ENCODE results near the gene USP43.

Gene USP43

GRCh38 chr17:9693755-9694154 lies 48.4 kb downstream of the USP43 start:
- TF ChIP-seq, protein P1, sequence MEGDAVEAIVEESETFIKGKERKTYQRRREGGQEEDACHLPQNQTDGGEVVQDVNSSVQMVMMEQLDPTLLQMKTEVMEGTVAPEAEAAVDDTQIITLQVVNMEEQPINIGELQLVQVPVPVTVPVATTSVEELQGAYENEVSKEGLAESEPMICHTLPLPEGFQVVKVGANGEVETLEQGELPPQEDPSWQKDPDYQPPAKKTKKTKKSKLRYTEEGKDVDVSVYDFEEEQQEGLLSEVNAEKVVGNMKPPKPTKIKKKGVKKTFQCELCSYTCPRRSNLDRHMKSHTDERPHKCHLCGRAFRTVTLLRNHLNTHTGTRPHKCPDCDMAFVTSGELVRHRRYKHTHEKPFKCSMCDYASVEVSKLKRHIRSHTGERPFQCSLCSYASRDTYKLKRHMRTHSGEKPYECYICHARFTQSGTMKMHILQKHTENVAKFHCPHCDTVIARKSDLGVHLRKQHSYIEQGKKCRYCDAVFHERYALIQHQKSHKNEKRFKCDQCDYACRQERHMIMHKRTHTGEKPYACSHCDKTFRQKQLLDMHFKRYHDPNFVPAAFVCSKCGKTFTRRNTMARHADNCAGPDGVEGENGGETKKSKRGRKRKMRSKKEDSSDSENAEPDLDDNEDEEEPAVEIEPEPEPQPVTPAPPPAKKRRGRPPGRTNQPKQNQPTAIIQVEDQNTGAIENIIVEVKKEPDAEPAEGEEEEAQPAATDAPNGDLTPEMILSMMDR (IDR thresholded peaks at IDR 0.05; ENCODE audit: insufficient read depth, low read depth, low read length, missing control alignments): no peak
- no peak for DNase-seq (ENCODE audit: low read depth)
- no peak overlapping the region for H3K4me3 ChIP-seq (ENCODE audit: low read length)

DNA sequence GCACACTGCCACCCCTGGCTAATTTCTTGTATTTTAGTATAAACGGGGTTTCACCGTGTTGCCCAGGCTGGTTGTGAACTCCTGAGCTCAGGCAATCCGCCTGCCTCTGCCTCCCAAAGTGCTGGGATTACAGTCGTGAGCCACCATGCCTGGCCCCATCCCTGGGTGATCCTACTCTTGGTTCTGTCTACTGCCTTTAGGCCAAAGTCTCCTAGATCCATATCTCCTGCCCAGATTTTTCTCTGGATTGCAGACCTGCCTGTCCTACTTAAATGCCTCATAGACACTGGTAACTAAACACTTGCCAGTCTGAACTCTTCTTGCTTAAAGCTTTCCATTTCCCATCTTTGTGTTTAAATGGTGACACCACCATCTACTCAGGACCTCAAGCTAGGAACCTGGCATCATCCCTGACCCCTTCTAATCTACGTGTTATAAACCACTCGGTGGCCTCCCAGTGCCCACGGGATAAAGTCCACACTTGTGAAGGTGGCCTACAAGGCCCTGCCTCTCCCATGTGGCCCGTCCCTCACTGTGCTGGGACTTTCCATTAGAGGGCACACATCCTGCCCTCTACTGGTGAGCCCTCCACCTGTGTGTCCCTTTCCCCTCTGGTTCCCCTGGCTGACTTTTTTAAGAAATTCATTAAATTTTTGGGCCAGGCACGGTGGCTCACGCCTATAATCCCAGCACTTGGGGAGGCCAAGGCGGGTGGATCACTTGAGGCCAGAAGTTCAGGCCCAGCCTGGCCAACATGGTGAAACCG lies 51.1 kb downstream of the USP43 start:
- no peak overlapping the region for H3K4me3 ChIP-seq (ENCODE audit: low read length)
- no peak for DNase-seq (ENCODE audit: low read depth)
- TF ChIP-seq, protein P1 (IDR thresholded peaks at IDR 0.05; ENCODE audit: insufficient read depth, low read depth, low read length, missing control alignments): no peak

DNA sequence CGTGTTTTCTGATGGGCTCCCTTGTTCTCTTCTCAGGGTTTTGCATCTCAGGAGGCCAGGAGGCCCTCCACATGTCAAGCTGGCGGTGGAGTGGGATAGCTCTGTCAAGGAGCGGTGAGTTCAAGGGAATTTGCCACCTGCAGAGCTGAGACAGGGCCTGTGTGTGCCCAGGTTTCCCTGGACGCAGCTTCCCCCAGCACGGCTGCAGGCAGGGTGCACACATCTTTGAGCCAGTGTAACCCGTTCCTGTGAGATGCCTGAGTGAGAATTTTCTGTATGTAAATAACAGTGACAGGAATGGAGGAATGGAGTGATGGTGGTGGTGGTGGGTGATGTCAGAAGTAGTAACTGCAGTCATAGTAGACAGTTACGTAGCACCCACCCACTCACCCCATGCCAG lies 54.8 kb downstream of the USP43 start:
- TF ChIP-seq, protein P1 (IDR thresholded peaks at IDR 0.05; ENCODE audit: insufficient read depth, low read depth, low read length, missing control alignments): no peak
- no peak overlapping the region for H3K4me3 ChIP-seq (ENCODE audit: low read length)
- no peak for DNase-seq (ENCODE audit: low read depth)

GRCh38 chr17:9700754-9701476 lies 55.6 kb downstream of the USP43 start:
- no peak overlapping the region for H3K4me3 ChIP-seq (ENCODE audit: low read length)
- TF ChIP-seq, protein P1 (IDR thresholded peaks at IDR 0.05; ENCODE audit: insufficient read depth, low read depth, low read length, missing control alignments): no peak
- DNase-seq (ENCODE audit: low read depth): no peak

- DNase-seq (ENCODE audit: low read depth): no peak
- no peak overlapping the region for H3K4me3 ChIP-seq (ENCODE audit: low read length)
- TF ChIP-seq, protein P1 (IDR thresholded peaks at IDR 0.05; ENCODE audit: insufficient read depth, low read depth, low read length, missing control alignments): no peak
Measured at GRCh38 chr17:9702482-9702881, 57.2 kb downstream of the USP43 start.

DNA sequence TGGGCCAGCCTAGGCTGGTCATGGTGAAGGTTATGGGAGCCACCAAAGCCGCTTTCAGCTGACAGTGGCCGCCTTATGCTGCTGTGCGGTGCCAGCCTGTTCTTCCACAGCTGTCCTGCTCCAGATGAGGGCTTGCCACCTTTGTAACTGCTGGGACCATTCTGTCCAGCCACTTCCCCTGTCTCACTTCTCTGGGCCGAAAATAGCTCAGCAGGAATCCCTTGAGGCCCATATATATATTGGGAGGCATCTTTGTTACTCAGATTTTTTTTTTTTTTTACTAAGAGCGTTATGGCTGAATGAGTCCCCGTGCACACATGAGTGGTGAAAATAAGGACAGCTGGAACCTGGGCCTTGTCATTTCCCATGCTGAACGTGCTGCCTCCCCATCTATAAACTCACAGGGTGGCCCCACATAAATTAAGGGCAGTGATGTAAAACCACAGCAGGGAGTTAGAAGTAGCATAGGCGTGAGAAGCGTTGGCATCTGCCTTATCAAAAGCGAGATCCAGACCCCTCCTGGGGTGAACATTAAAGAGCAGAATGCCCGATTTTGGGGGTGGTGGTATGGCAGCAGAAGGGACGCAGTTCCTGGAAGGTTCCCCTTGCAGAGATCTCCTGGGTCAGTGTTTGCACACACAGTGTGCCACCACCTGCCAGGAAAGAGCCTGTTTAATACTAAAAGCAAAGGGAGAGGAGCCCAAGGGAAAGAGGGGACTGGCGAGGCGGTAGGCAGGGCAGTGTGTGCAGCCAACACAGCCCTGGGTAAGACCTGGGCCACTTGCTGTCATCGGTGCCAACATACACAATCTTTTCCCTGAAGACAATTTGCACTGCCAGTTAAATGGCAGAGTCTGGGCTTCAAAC lies 57.8 kb downstream of the USP43 start:
- TF ChIP-seq, protein P1 (IDR thresholded peaks at IDR 0.05; ENCODE audit: insufficient read depth, low read depth, low read length, missing control alignments): no peak
- no peak overlapping the region for H3K4me3 ChIP-seq (ENCODE audit: low read length)
- DNase-seq (ENCODE audit: low read depth): no peak
